Measurements from ENCODE around the gene SH3D21. TPM values are rescaled to one million over a fixed set of nuclear protein-coding genes. Genes with fewer than 3 reads are reported as not detected.
A peak's percentile ranks its signal among the peaks of the same experiment; 100 is the strongest.

Gene SH3D21
- total and polyA plus RNA-seq, 5 experiments from 2014 or later = 0.19 to 2.7 (median 1.5) TPM; not detected in 1

DNA sequence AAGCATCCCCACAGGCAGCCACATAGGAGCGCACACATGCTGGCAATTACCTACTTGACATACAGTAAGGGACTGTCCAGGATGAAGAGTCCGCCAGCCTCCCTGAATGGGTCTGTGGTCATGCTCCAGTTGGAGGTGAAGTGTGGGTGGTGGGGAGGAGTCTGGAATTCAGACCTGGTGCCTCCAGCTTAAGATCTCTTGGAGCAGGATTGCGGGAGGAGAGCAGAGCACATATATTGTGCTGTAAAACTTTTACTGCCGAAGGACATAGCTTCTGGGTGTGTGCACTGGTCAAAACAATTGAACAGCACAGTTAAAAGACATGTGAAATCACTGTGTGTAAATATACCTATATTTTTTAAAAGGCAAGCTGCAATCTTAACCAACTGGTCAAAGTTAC is 61.6 kb downstream of the SH3D21 start:
- no peak for DNase-seq
- Mint-ChIP-seq H3K4me3 (peak overlapping the region in 4 of 10 donors; percentile 50 to 74 (median 62)), H3K4me1 (peaks cover 27 to 66% (median 53%) of the 10 kb centered on the region in 4 donors), H3K27me3 (no peaks in the 10 kb centered on the region), H3K27ac (peak overlapping the region; percentile 86 to 98 (median 95)), H3K36me3 (peaks cover 0 to 6% (median 0%) of the 10 kb centered on the region in 3 donors), H3K9me3 (no peaks in the 10 kb centered on the region)
- no peak for ATAC-seq
- POLR2A ChIA-PET = interaction anchor here (0.6 to 5.8 kb wide), 11 partner anchors 9 to 207 kb away, joined by 3 to 59 read pairs (median 7); partner anchors contain the start of gene LSM10

DNA sequence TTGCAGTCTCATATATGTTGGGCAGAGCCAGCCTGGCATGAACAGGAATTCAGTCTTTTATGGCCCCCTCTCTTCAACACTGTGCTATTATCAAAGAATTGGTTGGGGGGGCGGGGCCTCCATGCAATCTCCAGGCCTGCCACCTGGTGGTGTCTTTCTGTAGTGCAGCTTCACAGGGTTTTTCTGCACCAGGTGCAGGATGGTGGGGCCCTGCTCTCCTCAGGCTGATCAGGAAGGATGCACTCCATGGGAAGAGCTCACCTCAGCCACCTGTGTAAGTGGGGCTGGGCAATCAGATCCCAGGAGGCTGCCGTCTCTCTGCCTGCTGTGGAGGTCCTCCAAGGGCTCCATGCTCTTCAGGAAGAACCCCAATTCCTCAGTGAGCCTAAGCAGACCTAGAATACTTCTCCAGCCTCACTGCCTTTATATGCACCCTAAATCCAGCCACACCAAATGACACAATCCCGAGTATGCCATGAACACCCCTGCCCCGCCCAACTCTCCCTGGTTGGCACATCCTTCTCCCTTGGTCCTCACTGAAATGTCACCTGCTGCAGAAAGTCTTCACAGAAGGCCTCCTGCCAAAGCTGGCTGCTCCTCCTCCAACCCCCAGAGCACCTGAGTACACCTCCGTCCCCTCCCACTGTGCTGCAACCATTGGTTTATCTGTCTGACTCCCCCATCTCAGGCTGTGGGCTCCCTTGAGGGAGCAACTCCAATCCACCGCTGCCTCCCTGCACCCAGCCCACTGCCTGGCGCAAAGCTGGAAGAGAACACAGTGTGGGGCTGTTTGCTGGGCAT is 63.1 kb downstream of the SH3D21 start:
- no peaks in the 10 kb centered on the region for H3K27me3 Mint-ChIP-seq
- peak overlapping the region; percentile 74 to 98 (median 88) for H3K27ac Mint-ChIP-seq
- H3K36me3 Mint-ChIP-seq = no peaks in the 10 kb centered on the region
- POLR2A ChIA-PET = interaction anchor here (0.6 to 5.8 kb wide), 11 partner anchors 19 to 220 kb away, joined by 3 to 59 read pairs (median 4); partner anchors contain the start of genes EVA1B, LSM10, SH3D21 and TRAPPC3
- DNase-seq (peak; percentile 72 to 91 (median 83)), ATAC-seq (peak; percentile 41 to 45)
- peak overlapping the region in 5 of 10 donors; percentile 15 to 46 (median 37) for H3K4me3 Mint-ChIP-seq
- no peaks in the 10 kb centered on the region for H3K9me3 Mint-ChIP-seq
- H3K4me1 Mint-ChIP-seq = peaks cover 35 to 81% (median 67%) of the 10 kb centered on the region in 4 donors

Other genes starting within 250 kb of the SH3D21 start
- gene TEKT2, start 222.3 kb upstream of the SH3D21 start, total RNA-seq = not detected
- gene TEKT2, start 222.3 kb upstream of the SH3D21 start, polyA plus RNA-seq = not detected
- gene ADPRS, start 217.5 kb upstream of the SH3D21 start, total RNA-seq = 10 to 100 TPM; 28.3 to 30.4 TPM
- gene ADPRS, start 217.5 kb upstream of the SH3D21 start, polyA plus RNA-seq = 10 to 100 TPM in 2 of 3 donors, 1 to 10 TPM in 1; 9.9 to 24.8 (median 11.5) TPM
- gene COL8A2, start 181.1 kb upstream of the SH3D21 start, total RNA-seq = under 1 TPM; 0.22 to 0.31 TPM
- gene COL8A2, start 181.1 kb upstream of the SH3D21 start, polyA plus RNA-seq = under 1 TPM; 0.07 to 0.22 (median 0.15) TPM
- 10 to 100 TPM; 44.6 to 53.7 TPM for gene TRAPPC3, start 156.9 kb upstream of the SH3D21 start, total RNA-seq
- 100 to 1,000 TPM in 2 of 3 donors, 10 to 100 TPM in 1; 99.9 to 115 (median 110) TPM for gene TRAPPC3, start 156.9 kb upstream of the SH3D21 start, polyA plus RNA-seq
- gene MAP7D1, start 150.2 kb upstream of the SH3D21 start, total RNA-seq = 100 to 1,000 TPM; 266 to 275 TPM
- 10 to 100 TPM; 13.3 to 67.1 (median 20.1) TPM for gene MAP7D1, start 150.2 kb upstream of the SH3D21 start, polyA plus RNA-seq
- gene THRAP3, start 81.9 kb upstream of the SH3D21 start, total RNA-seq = 100 to 1,000 TPM; 123 to 131 TPM
- gene THRAP3, start 81.9 kb upstream of the SH3D21 start, polyA plus RNA-seq = 100 to 1,000 TPM in 1 of 3 donors, 10 to 100 TPM in 2; 87.6 to 106 (median 97.8) TPM
- gene EVA1B, start 17.3 kb downstream of the SH3D21 start, total RNA-seq = 1 to 10 TPM; 1.2 to 1.6 TPM
- 1 to 10 TPM in 1 of 3 donors, under 1 TPM in 2; 0.16 to 2.4 (median 0.43) TPM for gene EVA1B, start 17.3 kb downstream of the SH3D21 start, polyA plus RNA-seq
- 10 to 100 TPM; 46.2 to 47.8 TPM for gene STK40, start 79.6 kb downstream of the SH3D21 start, total RNA-seq
- gene STK40, start 79.6 kb downstream of the SH3D21 start, polyA plus RNA-seq = 10 to 100 TPM; 21.6 to 31.7 (median 23.6) TPM
- gene LSM10, start 91.5 kb downstream of the SH3D21 start, total RNA-seq = 10 to 100 TPM; 40.8 to 47.1 TPM
- gene LSM10, start 91.5 kb downstream of the SH3D21 start, polyA plus RNA-seq = 100 to 1,000 TPM; 118 to 122 (median 121) TPM
- gene OSCP1, start 144.1 kb downstream of the SH3D21 start, total RNA-seq = 1 to 10 TPM; 1.4 to 1.5 TPM
- gene OSCP1, start 144.1 kb downstream of the SH3D21 start, polyA plus RNA-seq = 1 to 10 TPM in 1 of 3 donors, under 1 TPM in 2; 0.24 to 1.7 (median 0.94) TPM
- gene MRPS15, start 158.0 kb downstream of the SH3D21 start, total RNA-seq = 10 to 100 TPM; 38.6 to 41.4 TPM
- gene MRPS15, start 158.0 kb downstream of the SH3D21 start, polyA plus RNA-seq = 10 to 100 TPM; 87.2 to 95.9 (median 87.7) TPM
- gene CSF3R, start 176.5 kb downstream of the SH3D21 start, total RNA-seq = under 1 TPM in 1 of 2 experiments, not detected in 1; 0.44 TPM
- under 1 TPM in 2 of 3 donors, not detected in 1; 0.10 to 0.20 TPM for gene CSF3R, start 176.5 kb downstream of the SH3D21 start, polyA plus RNA-seq

All from naive thymus-derived CD8-positive, alpha-beta T cell (primary cell).